Natural killer cell (primary cell): Measurements from ENCODE around the gene AIF1L. TPM values are rescaled to one million over a fixed set of nuclear protein-coding genes. Genes with fewer than 3 reads are reported as not detected.

Experiments
- ATAC-seq, 3 donors: fragments of 150-1000 bp in 2 of 3; fragments of 200-7000 bp in 1 of 3; cut with Tn5 transposase; 1 replicate in 1 of 3; 2 replicates in 2 of 3; pipeline ENCODE4 v1.10.0; 2021; ENCODE audit warnings: mild to moderate bottlenecking in 2 of 3, moderate library complexity in 2 of 3
- DNase-seq, 2 donors: peaks; one replicate each; pipeline versions ENCODE4 v3.0.0 to v3.0.0-alpha.2; 2013 to 2021; ENCODE audit warnings: mixed read lengths in 1 of 2
- H3K27ac ChIP-seq: one replicate; pipeline ENCODE4 v1.5.1; 2013; ENCODE audit warnings: mild to moderate bottlenecking, low read length
- H3K27me3 ChIP-seq: one replicate; pipeline ENCODE4 v1.6.1; 2013; ENCODE audit warnings: low read length; ENCODE audit not compliant: control insufficient read depth, insufficient read depth
- H3K36me3 ChIP-seq: one replicate; pipeline ENCODE4 v1.6.1; 2013; ENCODE audit warnings: low read length; ENCODE audit not compliant: control insufficient read depth, insufficient read depth
- H3K4me1 ChIP-seq: one replicate; pipeline ENCODE4 v1.6.1; 2013; ENCODE audit warnings: low read length; ENCODE audit not compliant: control insufficient read depth, insufficient read depth
- H3K4me3 ChIP-seq: one replicate; pipeline ENCODE4 v1.5.1; 2013; ENCODE audit warnings: low read length
- H3K9me3 ChIP-seq: one replicate; pipeline ENCODE4 v1.6.1; 2013; ENCODE audit warnings: low read length; ENCODE audit not compliant: control insufficient read depth, insufficient read depth
- H3K27ac Mint-ChIP-seq, 2 donors: one replicate each; pipeline ENCODE4 v1.8.0; 2022; ENCODE audit warnings: mild to moderate bottlenecking in 2 of 2, mixed read lengths in 2 of 2, moderate library complexity in 1 of 2
- H3K27me3 Mint-ChIP-seq, 2 donors: one replicate each; pipeline ENCODE4 v1.8.0; 2022; ENCODE audit warnings: low read depth in 2 of 2, mixed read lengths in 2 of 2
- H3K36me3 Mint-ChIP-seq: one replicate; pipeline ENCODE4 v1.8.0; 2022; ENCODE audit warnings: mixed read lengths
- H3K4me1 Mint-ChIP-seq, 2 donors: one replicate each; pipeline ENCODE4 v1.8.0; 2022; ENCODE audit warnings: mixed read lengths in 2 of 2
- H3K4me3 Mint-ChIP-seq: one replicate; pipeline ENCODE4 v1.8.0; 2022; ENCODE audit warnings: mild to moderate bottlenecking, moderate library complexity, mixed read lengths
- H3K9me3 Mint-ChIP-seq, 2 donors: one replicate each; pipeline ENCODE4 v1.8.0; 2022; ENCODE audit warnings: mixed read lengths in 2 of 2
- WGBS: methylation state at CpG from one replicate; pipeline ENCODE4 v1.1.7; 2013; ENCODE audit warnings: missing lambda C conversion rate; ENCODE audit not compliant: insufficient coverage; 5-methylcytosine and 5-hydroxymethylcytosine counted together
- intact Hi-C: fragments of 100-400 bp; cut with micrococcal nuclease; formaldehyde crosslinking; loops from one replicate; pipeline ENCODE4 v1.14.2; 2022
- total RNA-seq, 4 donors: library from RNA; stranded (reverse); fragments of 120-200 nt in 1 of 4; gene quantifications; one replicate each; pipeline versions ENCODE4 v1.2.3 to v1.2.4, GENCODE V29; 2013 to 2022
- TF ChIP-seq, protein P1 (sequence below): fragments of 200-600 bp; IDR thresholded peaks from one replicate; pipeline ENCODE4 v1.8.0; 2022; ENCODE audit warnings: antibody characterized with exemption

The AIF1L gene
- total RNA-seq: not detected
- total RNA-seq (2013): not detected

DNA sequence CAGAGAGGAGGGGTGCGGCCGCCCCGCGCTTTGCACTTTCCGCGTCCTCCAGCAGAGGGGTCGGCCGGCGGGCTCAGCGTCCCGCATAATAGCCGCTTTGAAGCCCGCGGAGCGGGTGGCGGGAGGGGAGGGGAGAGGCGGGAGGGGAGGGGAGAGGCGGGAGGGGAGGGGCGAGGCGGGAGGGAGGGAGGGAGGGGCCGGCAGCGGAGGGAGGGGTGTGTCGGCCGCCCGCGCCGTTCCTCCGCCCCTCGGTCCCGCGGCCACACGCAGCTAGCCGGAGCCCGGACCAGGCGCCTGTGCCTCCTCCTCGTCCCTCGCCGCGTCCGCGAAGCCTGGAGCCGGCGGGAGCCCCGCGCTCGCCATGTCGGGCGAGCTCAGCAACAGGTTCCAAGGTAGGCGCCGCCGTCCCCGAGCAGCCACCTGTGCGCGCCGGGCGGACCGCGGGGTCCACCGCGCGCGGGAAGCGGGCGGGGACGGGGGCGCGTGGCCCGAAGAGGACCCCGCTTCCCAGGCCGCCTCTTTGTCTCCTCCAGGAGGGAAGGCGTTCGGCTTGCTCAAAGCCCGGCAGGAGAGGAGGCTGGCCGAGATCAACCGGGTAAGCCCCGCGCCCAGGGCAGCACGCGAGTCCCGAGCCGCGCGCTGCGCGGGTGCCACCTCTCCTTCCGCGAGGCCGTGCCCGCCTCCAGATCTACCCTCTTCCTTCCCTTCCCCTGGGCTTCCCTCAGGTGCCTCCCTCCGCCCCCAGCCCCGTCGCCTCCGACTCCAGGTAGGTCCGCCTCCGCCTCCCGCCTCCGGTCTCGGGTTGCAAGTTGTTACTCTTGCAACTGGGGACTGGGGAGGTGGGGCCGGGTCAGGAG lies at the start of gene AIF1L:
Gene AIF1L, plus strand, starts transcription at position 263 of the 857 bp plus-strand sequence. Its CDS starts 99 bp downstream, at position 362.
- under 1% methylated on average over 85 of the region's 99 CpGs for WGBS
- TF ChIP-seq, protein P1, sequence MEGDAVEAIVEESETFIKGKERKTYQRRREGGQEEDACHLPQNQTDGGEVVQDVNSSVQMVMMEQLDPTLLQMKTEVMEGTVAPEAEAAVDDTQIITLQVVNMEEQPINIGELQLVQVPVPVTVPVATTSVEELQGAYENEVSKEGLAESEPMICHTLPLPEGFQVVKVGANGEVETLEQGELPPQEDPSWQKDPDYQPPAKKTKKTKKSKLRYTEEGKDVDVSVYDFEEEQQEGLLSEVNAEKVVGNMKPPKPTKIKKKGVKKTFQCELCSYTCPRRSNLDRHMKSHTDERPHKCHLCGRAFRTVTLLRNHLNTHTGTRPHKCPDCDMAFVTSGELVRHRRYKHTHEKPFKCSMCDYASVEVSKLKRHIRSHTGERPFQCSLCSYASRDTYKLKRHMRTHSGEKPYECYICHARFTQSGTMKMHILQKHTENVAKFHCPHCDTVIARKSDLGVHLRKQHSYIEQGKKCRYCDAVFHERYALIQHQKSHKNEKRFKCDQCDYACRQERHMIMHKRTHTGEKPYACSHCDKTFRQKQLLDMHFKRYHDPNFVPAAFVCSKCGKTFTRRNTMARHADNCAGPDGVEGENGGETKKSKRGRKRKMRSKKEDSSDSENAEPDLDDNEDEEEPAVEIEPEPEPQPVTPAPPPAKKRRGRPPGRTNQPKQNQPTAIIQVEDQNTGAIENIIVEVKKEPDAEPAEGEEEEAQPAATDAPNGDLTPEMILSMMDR: no peak
- peak in 1 of 2 donors; percentile 32 for DNase-seq
- Mint-ChIP-seq H3K9me3 (no peaks in the 10 kb centered on the region), H3K27ac (no peak within 1 kb of the TSS), H3K27me3 (peaks cover 15 to 34% of the 10 kb centered on the region in 2 donors), H3K4me3 (peak within 1 kb of the TSS; percentile 62), H3K4me1 (no peaks in the 10 kb centered on the region), H3K36me3 (no peaks in the 10 kb centered on the region)
- intact Hi-C loops: no loop called here
- H3K9me3 ChIP-seq: no peaks in the 10 kb centered on the region
- ATAC-seq: peak in 1 of 3 donors; percentile 54
- H3K27ac ChIP-seq: no peak within 1 kb of the TSS
- peaks cover 9% of the 10 kb centered on the region for H3K27me3 ChIP-seq
- H3K4me3 ChIP-seq: no peak within 1 kb of the TSS
- H3K4me1 ChIP-seq: peaks cover 3% of the 10 kb centered on the region
- no peaks in the 10 kb centered on the region for H3K36me3 ChIP-seq

DNA sequence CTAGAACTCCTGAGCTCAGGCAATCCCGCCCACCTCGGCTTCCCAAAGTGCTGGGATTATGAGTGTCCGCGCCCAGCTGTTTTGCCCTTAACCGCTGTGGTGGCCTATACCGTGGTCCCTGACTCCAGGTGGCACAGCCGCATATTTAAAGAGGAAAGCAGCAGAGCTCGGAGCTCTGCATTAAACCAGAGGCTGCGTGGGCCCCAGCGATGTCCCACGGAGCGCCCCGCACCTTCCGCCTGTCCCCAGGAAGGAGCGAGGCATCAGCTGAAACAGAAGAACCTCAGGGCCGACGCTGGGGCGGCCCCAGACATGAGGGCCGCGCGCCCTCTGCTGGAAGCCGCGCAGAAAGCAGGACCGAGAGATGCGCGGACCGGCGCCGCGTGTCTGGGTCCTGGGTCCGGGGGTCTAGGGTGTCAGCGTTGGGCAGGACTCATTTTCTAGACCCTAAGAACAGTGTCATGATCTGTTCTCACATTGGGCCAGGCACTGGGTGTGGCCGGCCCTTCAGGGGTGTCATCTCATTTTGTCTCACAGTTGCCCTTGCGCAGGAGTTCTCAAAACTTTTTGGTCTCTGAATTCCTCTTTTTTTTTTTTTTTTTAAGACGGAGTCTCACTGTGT lies 49.6 kb upstream of the AIF1L start:
- DNase-seq: peak; percentile 63 to 82
- H3K4me1 ChIP-seq: peaks cover 12% of the 10 kb centered on the region
- TF ChIP-seq, protein P1: peak; percentile 95
- H3K27me3 Mint-ChIP-seq: peaks cover 7% of the 10 kb centered on the region in 2 donors
- no peaks in the 10 kb centered on the region for H3K9me3 Mint-ChIP-seq
- no peak overlapping the region for H3K27ac ChIP-seq
- no peak overlapping the region for H3K27ac Mint-ChIP-seq
- H3K4me3 ChIP-seq: no peak overlapping the region
- no peaks in the 10 kb centered on the region for H3K36me3 Mint-ChIP-seq
- H3K9me3 ChIP-seq: no peaks in the 10 kb centered on the region
- 14% methylated on average over 35 of the region's 35 CpGs for WGBS
- intact Hi-C loops: loop anchor here (2.0 to 5.0 kb wide), 2 partner anchors 334 to 584 kb away; no protein-coding TSS in a partner anchor
- peaks cover 0 to 3% of the 10 kb centered on the region in 2 donors for H3K4me1 Mint-ChIP-seq
- H3K27me3 ChIP-seq: no peaks in the 10 kb centered on the region
- no peaks in the 10 kb centered on the region for H3K36me3 ChIP-seq
- H3K4me3 Mint-ChIP-seq: no peak overlapping the region
- ATAC-seq: peak; percentile 85 to 97 (median 95)

DNA sequence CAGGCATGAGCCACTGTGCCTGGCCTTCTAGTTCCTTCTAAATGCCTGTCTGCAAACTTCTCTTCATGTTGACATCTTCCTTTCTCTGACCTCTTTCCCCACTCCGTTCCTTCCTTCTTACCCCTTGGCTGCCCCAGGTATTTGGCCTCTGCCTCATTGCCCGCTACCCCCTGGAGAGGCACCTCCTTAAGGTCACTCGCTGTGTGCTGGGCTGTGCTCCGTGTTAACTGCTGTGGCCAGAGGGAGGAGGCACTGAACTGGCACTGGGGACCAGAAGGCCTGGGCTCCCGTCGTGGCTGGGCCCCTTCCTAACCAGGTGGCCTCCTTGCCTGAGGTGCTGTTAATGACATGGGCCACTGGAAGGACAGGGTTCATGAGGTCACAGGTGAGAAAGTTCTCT lies 48.0 kb upstream of the AIF1L start:
- Histone ChIP-seq H3K36me3 (no peaks in the 10 kb centered on the region), H3K27me3 (no peaks in the 10 kb centered on the region), H3K4me1 (peaks cover 7% of the 10 kb centered on the region), H3K4me3 (no peak overlapping the region), H3K9me3 (no peaks in the 10 kb centered on the region), H3K27ac (no peak overlapping the region)
- Mint-ChIP-seq H3K27me3 (peaks cover 7% of the 10 kb centered on the region in 2 donors), H3K4me3 (no peak overlapping the region), H3K9me3 (no peaks in the 10 kb centered on the region), H3K4me1 (peaks cover 0 to 3% of the 10 kb centered on the region in 2 donors), H3K27ac (no peak overlapping the region), H3K36me3 (no peaks in the 10 kb centered on the region)
- TF ChIP-seq, protein P1: no peak
- 87% methylated on average over 6 of the region's 6 CpGs for WGBS
- no peak for ATAC-seq
- intact Hi-C loops: loop anchor here (5.0 kb wide), 1 partner anchor 586 kb away; no protein-coding TSS in a partner anchor
- no peak for DNase-seq
